ENCODE results near the gene SLC35F1. TPM values are rescaled to one million over a fixed set of nuclear protein-coding genes. Genes with fewer than 3 reads are reported as not detected.
A peak's percentile ranks its signal among the peaks of the same experiment; 100 is the strongest.

Gene SLC35F1
- total RNA-seq, 1 donor from 2014 or later = 0.23 TPM

DNA sequence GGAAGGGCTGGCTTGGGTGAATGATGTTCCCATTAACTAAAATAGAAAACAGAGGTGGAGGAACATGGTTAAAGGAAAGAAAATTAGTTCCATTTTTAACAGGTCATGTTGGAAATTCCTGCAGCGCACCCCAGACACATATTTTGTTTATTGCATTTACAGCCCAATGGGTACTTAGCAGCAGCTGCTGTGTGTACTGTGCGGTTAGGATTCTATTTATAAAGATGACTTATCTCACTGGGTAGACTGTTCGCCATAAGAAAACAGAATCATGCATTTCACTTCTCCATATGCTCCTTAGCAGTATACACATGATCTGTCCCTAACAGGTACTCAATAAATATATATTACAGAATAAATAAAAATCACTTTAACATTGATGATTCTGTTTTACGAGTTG lies 135.8 kb downstream of the SLC35F1 start:
- Mint-ChIP-seq H3K27me3 (ENCODE audit: unreplicated experiment) (no peaks in the 10 kb centered on the region), H3K4me1 (ENCODE audit: unreplicated experiment) (peaks cover 8% of the 10 kb centered on the region), H3K27ac (ENCODE audit: unreplicated experiment) (no peak overlapping the region), H3K9me3 (ENCODE audit: unreplicated experiment) (no peaks in the 10 kb centered on the region), H3K4me3 (ENCODE audit: unreplicated experiment) (no peak overlapping the region), H3K36me3 (ENCODE audit: low read depth, unreplicated experiment) (no peaks in the 10 kb centered on the region)
- DNase-seq (ENCODE audit: low spot score) = no peak
- TF ChIP-seq, protein P1, sequence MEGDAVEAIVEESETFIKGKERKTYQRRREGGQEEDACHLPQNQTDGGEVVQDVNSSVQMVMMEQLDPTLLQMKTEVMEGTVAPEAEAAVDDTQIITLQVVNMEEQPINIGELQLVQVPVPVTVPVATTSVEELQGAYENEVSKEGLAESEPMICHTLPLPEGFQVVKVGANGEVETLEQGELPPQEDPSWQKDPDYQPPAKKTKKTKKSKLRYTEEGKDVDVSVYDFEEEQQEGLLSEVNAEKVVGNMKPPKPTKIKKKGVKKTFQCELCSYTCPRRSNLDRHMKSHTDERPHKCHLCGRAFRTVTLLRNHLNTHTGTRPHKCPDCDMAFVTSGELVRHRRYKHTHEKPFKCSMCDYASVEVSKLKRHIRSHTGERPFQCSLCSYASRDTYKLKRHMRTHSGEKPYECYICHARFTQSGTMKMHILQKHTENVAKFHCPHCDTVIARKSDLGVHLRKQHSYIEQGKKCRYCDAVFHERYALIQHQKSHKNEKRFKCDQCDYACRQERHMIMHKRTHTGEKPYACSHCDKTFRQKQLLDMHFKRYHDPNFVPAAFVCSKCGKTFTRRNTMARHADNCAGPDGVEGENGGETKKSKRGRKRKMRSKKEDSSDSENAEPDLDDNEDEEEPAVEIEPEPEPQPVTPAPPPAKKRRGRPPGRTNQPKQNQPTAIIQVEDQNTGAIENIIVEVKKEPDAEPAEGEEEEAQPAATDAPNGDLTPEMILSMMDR (IDR thresholded peaks at IDR 0.05; ENCODE audit: unreplicated experiment) = no peak

DNA sequence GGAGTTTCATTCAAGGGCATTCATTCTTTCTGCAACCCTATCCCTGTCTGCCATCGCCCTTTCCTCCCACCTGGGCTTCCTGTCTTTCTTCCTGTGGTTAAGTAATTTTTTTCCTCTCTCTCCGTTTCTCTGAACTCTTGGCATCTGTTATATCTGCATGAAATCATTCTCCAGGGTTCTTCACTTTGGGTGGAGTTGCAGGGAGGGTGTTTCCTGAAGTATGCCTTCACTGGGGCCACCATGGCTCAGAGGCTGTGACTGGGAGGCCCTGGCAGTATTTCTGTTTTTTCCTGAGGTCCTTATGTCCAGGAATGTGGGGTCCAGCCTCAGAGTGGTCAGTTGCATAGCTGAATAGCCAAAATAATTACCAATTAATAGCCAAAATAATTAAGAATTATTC lies 137.2 kb downstream of the SLC35F1 start:
- Mint-ChIP-seq H3K36me3 (ENCODE audit: low read depth, unreplicated experiment) (no peaks in the 10 kb centered on the region), H3K9me3 (ENCODE audit: unreplicated experiment) (no peaks in the 10 kb centered on the region), H3K4me1 (ENCODE audit: unreplicated experiment) (peaks cover 8% of the 10 kb centered on the region)

DNA sequence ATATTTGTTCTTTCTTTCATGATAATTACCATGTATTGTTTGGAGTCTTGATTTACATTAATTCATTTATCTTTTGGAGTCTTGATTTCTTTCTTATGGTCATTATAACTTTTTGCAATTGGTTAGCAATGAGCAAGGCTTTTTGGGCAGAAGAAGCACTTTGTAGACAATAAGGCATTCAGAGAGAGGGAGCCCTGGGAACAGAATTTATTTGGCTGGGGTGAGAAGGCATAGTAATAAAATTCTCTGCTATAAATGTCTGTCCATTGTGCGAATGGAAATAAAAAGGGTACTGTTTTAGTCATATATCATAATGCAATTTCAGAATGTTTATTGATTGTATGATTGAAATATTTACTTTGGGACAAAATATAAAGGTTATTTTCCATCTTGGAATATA lies 147.0 kb downstream of the SLC35F1 start:
- Mint-ChIP-seq H3K27ac (ENCODE audit: unreplicated experiment) (no peak overlapping the region), H3K27me3 (ENCODE audit: unreplicated experiment) (no peaks in the 10 kb centered on the region), H3K4me3 (ENCODE audit: unreplicated experiment) (no peak overlapping the region), H3K36me3 (ENCODE audit: low read depth, unreplicated experiment) (no peaks in the 10 kb centered on the region), H3K9me3 (ENCODE audit: unreplicated experiment) (no peaks in the 10 kb centered on the region), H3K4me1 (ENCODE audit: unreplicated experiment) (no peaks in the 10 kb centered on the region)
- TF ChIP-seq, protein P1 (IDR thresholded peaks at IDR 0.05; ENCODE audit: unreplicated experiment) = no peak
- no peak for DNase-seq (ENCODE audit: low spot score)

More for the DNA sequence above, 137.2 kb downstream of the SLC35F1 start:
- no peak for DNase-seq (ENCODE audit: low spot score)
- no peak overlapping the region for H3K27ac Mint-ChIP-seq (ENCODE audit: unreplicated experiment)
- no peaks in the 10 kb centered on the region for H3K27me3 Mint-ChIP-seq (ENCODE audit: unreplicated experiment)
- no peak overlapping the region for H3K4me3 Mint-ChIP-seq (ENCODE audit: unreplicated experiment)
- TF ChIP-seq, protein P1 (IDR thresholded peaks at IDR 0.05; ENCODE audit: unreplicated experiment) = no peak

DNA sequence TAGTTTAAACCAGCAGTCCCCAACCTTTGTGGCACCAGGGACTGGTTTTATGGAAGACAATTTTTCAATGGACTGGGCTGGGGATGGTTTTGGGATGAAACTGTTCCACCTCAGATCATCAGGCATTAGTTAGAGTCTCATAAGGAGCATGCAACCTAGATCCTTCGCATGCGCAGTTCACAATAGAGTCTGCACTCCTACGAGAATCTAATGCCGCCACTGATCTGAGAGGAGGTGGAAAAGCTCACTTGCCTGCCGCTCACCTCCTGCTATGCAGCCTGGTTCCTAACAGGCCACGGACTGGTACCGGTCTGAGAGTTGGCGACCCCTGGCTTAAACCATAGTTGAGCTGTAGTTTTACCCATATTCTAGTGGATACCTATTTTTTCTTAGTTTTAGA lies 154.6 kb downstream of the SLC35F1 start:
- Mint-ChIP-seq H3K9me3 (ENCODE audit: unreplicated experiment) (no peaks in the 10 kb centered on the region), H3K4me3 (ENCODE audit: unreplicated experiment) (no peak overlapping the region), H3K27me3 (ENCODE audit: unreplicated experiment) (no peaks in the 10 kb centered on the region), H3K27ac (ENCODE audit: unreplicated experiment) (no peak overlapping the region), H3K36me3 (ENCODE audit: low read depth, unreplicated experiment) (no peaks in the 10 kb centered on the region), H3K4me1 (ENCODE audit: unreplicated experiment) (no peaks in the 10 kb centered on the region)
- DNase-seq (ENCODE audit: low spot score) = no peak
- TF ChIP-seq, protein P1 (IDR thresholded peaks at IDR 0.05; ENCODE audit: unreplicated experiment) = no peak

DNA sequence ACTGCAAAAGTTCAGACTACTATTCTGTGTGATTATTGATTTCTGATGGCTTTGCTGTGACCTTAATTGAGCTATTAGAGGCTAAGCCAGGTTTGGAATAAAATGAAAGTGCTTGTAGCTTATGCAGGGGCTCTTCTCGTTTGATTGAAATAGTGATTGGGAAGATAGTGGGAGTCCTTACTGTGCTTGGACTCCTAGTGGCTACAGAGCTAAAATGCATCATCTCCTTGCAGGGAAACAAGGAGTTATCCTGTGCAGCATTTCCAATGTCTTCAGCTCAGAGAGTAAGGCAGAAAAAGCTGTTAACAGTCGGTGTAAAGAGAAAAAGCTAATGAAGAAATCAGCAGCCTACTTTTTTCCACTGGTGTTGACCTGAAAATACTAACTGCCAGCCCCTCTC lies 173.5 kb downstream of the SLC35F1 start:
- Mint-ChIP-seq H3K36me3 (ENCODE audit: low read depth, unreplicated experiment) (no peaks in the 10 kb centered on the region), H3K4me3 (ENCODE audit: unreplicated experiment) (no peak overlapping the region), H3K27me3 (ENCODE audit: unreplicated experiment) (peaks cover 2% of the 10 kb centered on the region), H3K9me3 (ENCODE audit: unreplicated experiment) (no peaks in the 10 kb centered on the region), H3K27ac (ENCODE audit: unreplicated experiment) (no peak overlapping the region), H3K4me1 (ENCODE audit: unreplicated experiment) (no peaks in the 10 kb centered on the region)
- TF ChIP-seq, protein P1 (IDR thresholded peaks at IDR 0.05; ENCODE audit: unreplicated experiment) = peak; percentile 25
- DNase-seq (ENCODE audit: low spot score) = no peak
